PC-3 (cell line): ENCODE results near the gene KIAA1217. TPM values are rescaled to one million over a fixed set of nuclear protein-coding genes. Genes with fewer than 3 reads are reported as not detected.

ENCODE experiments used
- ATAC-seq: fragments of 200-7000 bp; cut with Tn5 transposase; 2 replicates; pipeline ENCODE4 v1.9.1; 2020; ENCODE audit warnings: mild to moderate bottlenecking, moderate library complexity
- BruUV-seq: library from RNA; stranded (reverse); fragments of 400-500 nt; replicated peaks from 2 replicates; lab custom pipeline; 2021; lab: Mats Ljungman, UMichigan
- CTCF ChIA-PET: fragments of 300-600 bp; sonication (Branson Sonifier 250); formaldehyde crosslinking; loops from one replicate; lab custom pipeline; 2022; ENCODE audit warnings: antibody characterized with exemption; lab: Charles Lee
- POLR2A ChIA-PET: fragments of 300-600 bp; sonication (Branson Sonifier 250); formaldehyde crosslinking; loops from one replicate; lab custom pipeline; 2022; ENCODE audit warnings: antibody characterized with exemption; ENCODE audit not compliant: unreplicated experiment; lab: Charles Lee
- DNase-seq: peaks from one replicate; pipeline ENCODE4 v3.0.0-alpha.2; 2015
- H2AFZ ChIP-seq: fragments of 300-600 bp; sonication (generic); 2 replicates; pipeline ENCODE4 v1.6.0; 2016; ENCODE audit warnings: antibody characterized with exemption, low read length
- H3F3A ChIP-seq: fragments of 300-600 bp; sonication (generic); one replicate; pipeline ENCODE4 v1.6.0; 2017; ENCODE audit warnings: antibody characterized with exemption, low read length, control low read depth, mild to moderate bottlenecking; ENCODE audit not compliant: unreplicated experiment
- H3K27ac ChIP-seq: fragments of 300-600 bp; sonication (generic); 2 replicates; pipeline ENCODE4 v1.5.1; 2016; ENCODE audit warnings: mild to moderate bottlenecking, low read length
- H3K27me3 ChIP-seq: fragments of 300-600 bp; sonication (generic); 2 replicates; pipeline ENCODE4 v1.6.1; 2016; ENCODE audit warnings: low read length, mixed read lengths
- H3K36me3 ChIP-seq: fragments of 300-600 bp; sonication (generic); 2 replicates; pipeline ENCODE4 v1.6.1; 2016; ENCODE audit warnings: low read depth, mixed run types, low read length, mixed read lengths
- H3K4me1 ChIP-seq: fragments of 300-600 bp; sonication (generic); 2 replicates; pipeline ENCODE4 v1.5.1; 2016; ENCODE audit warnings: low read length; ENCODE audit not compliant: insufficient read depth
- H3K4me2 ChIP-seq: fragments of 300-600 bp; sonication (generic); 2 replicates; pipeline ENCODE4 v1.6.0; 2016; ENCODE audit warnings: low read length
- H3K4me3 ChIP-seq: fragments of 300-600 bp; sonication (generic); 2 replicates; pipeline ENCODE4 v1.5.1; 2016; ENCODE audit warnings: mild to moderate bottlenecking, low read length, mixed read lengths
- H3K79me2 ChIP-seq: fragments of 300-600 bp; sonication (generic); 2 replicates; pipeline ENCODE4 v1.6.1; 2017; ENCODE audit warnings: low read length, mixed read lengths
- H3K9ac ChIP-seq: fragments of 300-600 bp; sonication (generic); 2 replicates; pipeline ENCODE4 v1.6.0; 2016; ENCODE audit warnings: mild to moderate bottlenecking, low read length
- H3K9me2 ChIP-seq: fragments of 300-600 bp; sonication (generic); replicated peaks from 2 replicates; pipeline ENCODE4 v1.6.1; 2016; ENCODE audit warnings: mixed run types, low read length, mixed read lengths
- H3K9me3 ChIP-seq: fragments of 300-600 bp; sonication (generic); 2 replicates; pipeline ENCODE4 v1.6.1; 2016; ENCODE audit warnings: low read length, mixed read lengths
- H4K20me1 ChIP-seq: fragments of 300-600 bp; sonication (generic); 2 replicates; pipeline ENCODE4 v1.6.1; 2016; ENCODE audit warnings: low read length, mixed read lengths
- EZH2 ChIP-seq: fragments of 300-600 bp; sonication (generic); IDR thresholded peaks from one replicate; pipeline ENCODE4 v1.6.1; 2017; ENCODE audit warnings: antibody characterized with exemption, mild to moderate bottlenecking, low read length; ENCODE audit not compliant: unreplicated experiment
- EZH2phosphoT487 ChIP-seq: fragments of 300-600 bp; sonication (generic); IDR thresholded peaks from 2 replicates; pipeline ENCODE4 v1.6.1; 2018; ENCODE audit warnings: mild to moderate bottlenecking, antibody characterized with exemption, low read length, borderline replicate concordance
- intact Hi-C: fragments of 100-400 bp; cut with micrococcal nuclease; formaldehyde crosslinking; loops from 2 replicates; pipeline ENCODE4 v1.9.0; 2023
- total RNA-seq: library from RNA; depleted of rRNA; stranded (reverse); fragments of >200 nt; gene quantifications from 2 replicates; pipeline ENCODE4 v1.2.3, GENCODE V29; 2014
- TF ChIP-seq, protein P1 (sequence below): fragments of 300-600 bp; sonication (generic); conservative IDR thresholded peaks from 2 replicates; pipeline ENCODE4 v1.5.1; 2017; ENCODE audit warnings: antibody characterized with exemption, low read depth, mild to moderate bottlenecking, low read length

KIAA1217 gene
- total RNA-seq, 1 experiment from 2014 or later: 16.0 TPM

DNA sequence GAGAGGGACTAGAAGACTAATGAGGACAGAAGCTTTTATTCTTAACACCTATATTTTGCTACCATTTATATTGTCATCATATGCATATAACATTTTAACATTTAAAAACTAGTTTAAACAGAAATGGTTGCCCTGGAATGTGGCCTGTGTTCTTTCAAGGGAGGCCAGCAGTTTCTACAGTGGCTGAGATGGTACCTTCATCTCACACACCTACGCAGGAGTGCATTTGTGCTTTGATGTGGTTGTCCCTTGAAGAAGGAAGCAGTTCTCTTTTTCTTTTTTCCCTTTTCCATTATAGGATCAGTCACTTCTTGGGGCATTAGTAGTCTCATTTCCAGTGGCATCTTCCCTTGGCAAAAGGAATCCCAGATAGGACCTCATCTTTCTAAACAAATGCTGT is 38.9 kb downstream of the KIAA1217 start:
- no peaks in the 10 kb centered on the region for H3K36me3 ChIP-seq
- no peaks in the 10 kb centered on the region for H3F3A ChIP-seq
- H3K9me3 ChIP-seq: no peaks in the 10 kb centered on the region
- no peaks in the 10 kb centered on the region for H3K27me3 ChIP-seq
- DNase-seq (no peak), ATAC-seq (no peak)
- POLR2A ChIA-PET: interaction anchor here (0.7 kb wide), 1 partner anchor 33 kb away, joined by 3 read pairs; no protein-coding TSS in a partner anchor
- no peak overlapping the region for H3K9ac ChIP-seq
- no peaks in the 10 kb centered on the region for H4K20me1 ChIP-seq
- no peaks in the 10 kb centered on the region for H3K9me2 ChIP-seq
- H3K27ac ChIP-seq: no peak overlapping the region
- CTCF ChIA-PET: no interaction called here
- H3K4me1 ChIP-seq: peaks cover 14% of the 10 kb centered on the region
- TF ChIP-seq, protein P1, sequence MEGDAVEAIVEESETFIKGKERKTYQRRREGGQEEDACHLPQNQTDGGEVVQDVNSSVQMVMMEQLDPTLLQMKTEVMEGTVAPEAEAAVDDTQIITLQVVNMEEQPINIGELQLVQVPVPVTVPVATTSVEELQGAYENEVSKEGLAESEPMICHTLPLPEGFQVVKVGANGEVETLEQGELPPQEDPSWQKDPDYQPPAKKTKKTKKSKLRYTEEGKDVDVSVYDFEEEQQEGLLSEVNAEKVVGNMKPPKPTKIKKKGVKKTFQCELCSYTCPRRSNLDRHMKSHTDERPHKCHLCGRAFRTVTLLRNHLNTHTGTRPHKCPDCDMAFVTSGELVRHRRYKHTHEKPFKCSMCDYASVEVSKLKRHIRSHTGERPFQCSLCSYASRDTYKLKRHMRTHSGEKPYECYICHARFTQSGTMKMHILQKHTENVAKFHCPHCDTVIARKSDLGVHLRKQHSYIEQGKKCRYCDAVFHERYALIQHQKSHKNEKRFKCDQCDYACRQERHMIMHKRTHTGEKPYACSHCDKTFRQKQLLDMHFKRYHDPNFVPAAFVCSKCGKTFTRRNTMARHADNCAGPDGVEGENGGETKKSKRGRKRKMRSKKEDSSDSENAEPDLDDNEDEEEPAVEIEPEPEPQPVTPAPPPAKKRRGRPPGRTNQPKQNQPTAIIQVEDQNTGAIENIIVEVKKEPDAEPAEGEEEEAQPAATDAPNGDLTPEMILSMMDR: no peak
- BruUV-seq: no TSS peak
- H2AFZ ChIP-seq: no peak overlapping the region
- no peak overlapping the region for H3K4me2 ChIP-seq
- no peak overlapping the region for H3K4me3 ChIP-seq
- intact Hi-C loops: no loop called here
- H3K79me2 ChIP-seq: no peaks in the 10 kb centered on the region

DNA sequence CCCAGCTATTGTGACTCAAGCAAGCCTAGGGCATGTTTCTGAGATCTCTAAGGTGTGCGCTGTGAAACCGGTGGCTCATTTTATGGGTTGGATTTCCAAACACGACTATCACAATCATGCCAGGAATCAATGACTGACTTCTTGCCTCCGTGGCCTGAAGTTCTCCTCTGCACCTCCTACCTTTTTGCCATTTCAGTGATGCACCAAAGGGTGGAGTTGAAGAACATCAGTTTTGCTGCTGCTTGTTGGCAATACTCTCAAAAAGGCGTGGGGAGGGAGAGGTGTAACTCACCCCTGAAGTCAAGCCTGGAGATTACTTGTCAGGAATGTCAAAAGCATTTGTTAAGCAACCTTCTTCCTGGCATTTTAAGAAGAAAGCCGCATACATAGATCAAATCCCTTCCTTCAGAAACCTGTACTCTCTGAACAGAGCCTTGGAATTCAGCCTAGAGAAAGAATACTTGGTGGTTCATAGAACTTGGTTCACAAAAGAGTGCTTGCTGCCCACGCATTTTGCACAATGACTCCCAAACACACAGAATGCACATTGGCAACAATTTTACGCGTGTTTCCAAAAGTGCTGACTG is 41.0 kb downstream of the KIAA1217 start:
- Histone ChIP-seq H4K20me1 (no peaks in the 10 kb centered on the region), H3K27ac (no peak overlapping the region), H3K9ac (no peak overlapping the region), H3K36me3 (no peaks in the 10 kb centered on the region), H3K4me3 (no peak overlapping the region), H3K79me2 (no peaks in the 10 kb centered on the region), H2AFZ (no peak overlapping the region), H3K4me2 (no peak overlapping the region), H3K4me1 (peaks cover 22% of the 10 kb centered on the region), H3K27me3 (no peaks in the 10 kb centered on the region), H3K9me2 (no peaks in the 10 kb centered on the region), H3K9me3 (no peaks in the 10 kb centered on the region), H3F3A (no peaks in the 10 kb centered on the region)
- no TSS peak for BruUV-seq
- POLR2A ChIA-PET: no interaction called here
- intact Hi-C loops: no loop called here
- TF ChIP-seq EZH2 (no peak), EZH2phosphoT487 (no peak)
- DNase-seq (no peak), ATAC-seq (no peak)
- CTCF ChIA-PET: no interaction called here

DNA sequence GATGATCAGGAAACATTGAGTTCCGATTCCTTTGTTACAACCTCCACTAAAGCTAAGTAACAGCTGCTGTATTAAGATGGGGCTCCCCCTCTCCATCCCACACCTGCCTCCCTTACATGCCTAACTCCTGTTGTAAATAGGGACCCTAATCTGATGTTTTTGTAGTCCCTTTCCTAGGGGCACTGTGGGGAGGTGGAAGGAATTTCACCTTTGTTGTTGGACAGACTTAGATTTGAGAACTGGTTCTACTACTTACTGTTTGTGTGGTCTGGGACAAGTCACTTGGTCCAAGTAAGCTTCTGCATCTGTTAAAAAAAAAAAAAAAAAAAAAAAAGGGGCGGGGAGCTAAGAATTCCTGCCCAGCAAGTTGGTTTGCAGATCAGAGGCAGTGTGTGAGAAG is 42.6 kb downstream of the KIAA1217 start:
- Histone ChIP-seq H4K20me1 (no peaks in the 10 kb centered on the region), H3K27me3 (no peaks in the 10 kb centered on the region), H3K4me3 (no peak overlapping the region), H3K79me2 (no peaks in the 10 kb centered on the region), H2AFZ (no peak overlapping the region), H3K4me1 (peaks cover 22% of the 10 kb centered on the region), H3K36me3 (no peaks in the 10 kb centered on the region), H3K9me3 (no peaks in the 10 kb centered on the region), H3K27ac (no peak overlapping the region), H3K9ac (no peak overlapping the region), H3K9me2 (no peaks in the 10 kb centered on the region), H3F3A (no peaks in the 10 kb centered on the region), H3K4me2 (peak overlapping the region; percentile 48; the same call in 1 of the 2 replicates)
- ATAC-seq (no peak; the same call in 1 of the 2 replicates), DNase-seq (peak; percentile 55)
- intact Hi-C loops: no loop called here
- ChIA-PET CTCF (no interaction called here), POLR2A (interaction anchor here (0.6 kb wide), 1 partner anchor 9 kb away, joined by 3 read pairs; no protein-coding TSS in a partner anchor)
- no TSS peak for BruUV-seq
- TF ChIP-seq, protein P1: no peak
- no peak for TF ChIP-seq EZH2phosphoT487
